ENCODE measurements around the gene KCNQ1. TPM values are rescaled to one million over a fixed set of nuclear protein-coding genes. Genes with fewer than 3 reads are reported as not detected.

Gene KCNQ1
- total and polyA plus RNA-seq, 2 experiments from 2014 or later, result 0.45 to 0.87 TPM

DNA sequence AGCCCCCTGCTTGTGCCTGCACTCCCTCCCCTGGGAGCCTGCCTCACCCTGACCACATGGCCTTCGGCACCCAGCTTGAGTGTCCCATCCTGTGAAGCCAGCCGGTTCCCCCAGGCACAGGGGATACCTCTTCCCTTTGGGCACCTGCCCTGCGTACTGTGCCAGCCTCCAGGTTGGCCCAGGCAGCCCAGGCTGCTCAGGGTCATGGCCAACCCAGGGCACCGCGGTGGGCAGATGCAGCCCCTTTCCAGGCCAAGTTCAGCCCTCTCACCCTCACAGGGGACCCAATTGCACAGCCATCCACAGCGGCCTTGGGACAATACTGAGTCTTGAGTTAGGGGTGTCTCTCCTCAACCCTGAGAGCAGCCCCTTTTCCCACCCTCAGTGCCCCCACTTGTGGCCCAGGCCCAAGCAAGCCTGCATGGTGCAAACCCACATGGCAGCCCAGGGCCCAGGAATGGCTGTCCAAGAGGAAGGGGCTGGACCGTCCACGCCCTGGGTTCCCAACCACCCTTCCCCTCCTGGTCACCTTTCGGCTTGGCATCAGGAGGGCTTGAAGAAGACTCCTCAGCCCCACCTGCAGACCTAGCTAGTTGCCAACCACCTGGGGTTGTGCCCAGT, 353.0 kb downstream of the KCNQ1 start:
- no peak for ATAC-seq
- H3K27ac Mint-ChIP-seq, result no peak overlapping the region

More for the DNA sequence above, 353.0 kb downstream of the KCNQ1 start:
- Histone ChIP-seq H3K36me3 (ENCODE audit: insufficient read depth) (no peaks in the 10 kb centered on the region), H3K79me2 (replicated peaks; ENCODE audit: insufficient read depth) (no peaks in the 10 kb centered on the region), H3K9me2 (ENCODE audit: insufficient read depth) (no peaks in the 10 kb centered on the region), H4K20me1 (replicated peaks; ENCODE audit: insufficient read depth) (no peaks in the 10 kb centered on the region), H3K4me1 (ENCODE audit: insufficient read depth) (no peaks in the 10 kb centered on the region), H3K27ac (ENCODE audit: low read depth) (no peak overlapping the region), H3K4me2 (no peak overlapping the region), H3K27me3 (ENCODE audit: insufficient read depth) (peaks cover 10% of the 10 kb centered on the region), H2AFZ (no peak overlapping the region), H3F3A (replicated peaks; ENCODE audit: low read depth) (no peaks in the 10 kb centered on the region), H3K4me3 (no peak overlapping the region)
- H3K36me3 Mint-ChIP-seq (ENCODE audit: low read depth), result peaks cover 4% of the 10 kb centered on the region; the same call in 2 of the 3 replicates
- peaks cover 13% of the 10 kb centered on the region for H3K9me3 Mint-ChIP-seq
- no peak overlapping the region for H3K4me3 Mint-ChIP-seq
- H3K4me1 Mint-ChIP-seq, result no peaks in the 10 kb centered on the region
- no peak for DNase-seq (ENCODE audit: low spot score)
- H3K27me3 Mint-ChIP-seq (ENCODE audit: insufficient read depth, low read depth, poor library complexity), result peaks cover 43% of the 10 kb centered on the region
- no peak for TF ChIP-seq EZH2 (IDR thresholded peaks at IDR 0.05; ENCODE audit: low read depth, unreplicated experiment)
- no peak for TF ChIP-seq POLR2AphosphoS5 (IDR thresholded peaks at IDR 0.05; ENCODE audit: low read depth)
- no peak for TF ChIP-seq CREB1 (CRISPR knock-in tag; IDR thresholded peaks at IDR 0.05; ENCODE audit: low read depth)
- no peak for TF ChIP-seq EZH2phosphoT487 (IDR thresholded peaks at IDR 0.05; ENCODE audit: unreplicated experiment)
- TF ChIP-seq, protein P1, sequence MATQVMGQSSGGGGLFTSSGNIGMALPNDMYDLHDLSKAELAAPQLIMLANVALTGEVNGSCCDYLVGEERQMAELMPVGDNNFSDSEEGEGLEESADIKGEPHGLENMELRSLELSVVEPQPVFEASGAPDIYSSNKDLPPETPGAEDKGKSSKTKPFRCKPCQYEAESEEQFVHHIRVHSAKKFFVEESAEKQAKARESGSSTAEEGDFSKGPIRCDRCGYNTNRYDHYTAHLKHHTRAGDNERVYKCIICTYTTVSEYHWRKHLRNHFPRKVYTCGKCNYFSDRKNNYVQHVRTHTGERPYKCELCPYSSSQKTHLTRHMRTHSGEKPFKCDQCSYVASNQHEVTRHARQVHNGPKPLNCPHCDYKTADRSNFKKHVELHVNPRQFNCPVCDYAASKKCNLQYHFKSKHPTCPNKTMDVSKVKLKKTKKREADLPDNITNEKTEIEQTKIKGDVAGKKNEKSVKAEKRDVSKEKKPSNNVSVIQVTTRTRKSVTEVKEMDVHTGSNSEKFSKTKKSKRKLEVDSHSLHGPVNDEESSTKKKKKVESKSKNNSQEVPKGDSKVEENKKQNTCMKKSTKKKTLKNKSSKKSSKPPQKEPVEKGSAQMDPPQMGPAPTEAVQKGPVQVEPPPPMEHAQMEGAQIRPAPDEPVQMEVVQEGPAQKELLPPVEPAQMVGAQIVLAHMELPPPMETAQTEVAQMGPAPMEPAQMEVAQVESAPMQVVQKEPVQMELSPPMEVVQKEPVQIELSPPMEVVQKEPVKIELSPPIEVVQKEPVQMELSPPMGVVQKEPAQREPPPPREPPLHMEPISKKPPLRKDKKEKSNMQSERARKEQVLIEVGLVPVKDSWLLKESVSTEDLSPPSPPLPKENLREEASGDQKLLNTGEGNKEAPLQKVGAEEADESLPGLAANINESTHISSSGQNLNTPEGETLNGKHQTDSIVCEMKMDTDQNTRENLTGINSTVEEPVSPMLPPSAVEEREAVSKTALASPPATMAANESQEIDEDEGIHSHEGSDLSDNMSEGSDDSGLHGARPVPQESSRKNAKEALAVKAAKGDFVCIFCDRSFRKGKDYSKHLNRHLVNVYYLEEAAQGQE (IDR thresholded peaks at IDR 0.05; ENCODE audit: unreplicated experiment), result no peak
- TF ChIP-seq STAT1 (IDR thresholded peaks at IDR 0.05; ENCODE audit: unreplicated experiment), result no peak
- TF ChIP-seq JUNB (IDR thresholded peaks at IDR 0.05; ENCODE audit: unreplicated experiment), result no peak
- TF ChIP-seq NANOG (IDR thresholded peaks at IDR 0.05; ENCODE audit: borderline replicate concordance), result no peak
- TF ChIP-seq ZNF114 (CRISPR knock-in tag; IDR thresholded peaks at IDR 0.05), result no peak
- TF ChIP-seq, protein P2, sequence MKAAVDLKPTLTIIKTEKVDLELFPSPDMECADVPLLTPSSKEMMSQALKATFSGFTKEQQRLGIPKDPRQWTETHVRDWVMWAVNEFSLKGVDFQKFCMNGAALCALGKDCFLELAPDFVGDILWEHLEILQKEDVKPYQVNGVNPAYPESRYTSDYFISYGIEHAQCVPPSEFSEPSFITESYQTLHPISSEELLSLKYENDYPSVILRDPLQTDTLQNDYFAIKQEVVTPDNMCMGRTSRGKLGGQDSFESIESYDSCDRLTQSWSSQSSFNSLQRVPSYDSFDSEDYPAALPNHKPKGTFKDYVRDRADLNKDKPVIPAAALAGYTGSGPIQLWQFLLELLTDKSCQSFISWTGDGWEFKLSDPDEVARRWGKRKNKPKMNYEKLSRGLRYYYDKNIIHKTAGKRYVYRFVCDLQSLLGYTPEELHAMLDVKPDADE (IDR thresholded peaks at IDR 0.05), result no peak
- TF ChIP-seq, protein P3, sequence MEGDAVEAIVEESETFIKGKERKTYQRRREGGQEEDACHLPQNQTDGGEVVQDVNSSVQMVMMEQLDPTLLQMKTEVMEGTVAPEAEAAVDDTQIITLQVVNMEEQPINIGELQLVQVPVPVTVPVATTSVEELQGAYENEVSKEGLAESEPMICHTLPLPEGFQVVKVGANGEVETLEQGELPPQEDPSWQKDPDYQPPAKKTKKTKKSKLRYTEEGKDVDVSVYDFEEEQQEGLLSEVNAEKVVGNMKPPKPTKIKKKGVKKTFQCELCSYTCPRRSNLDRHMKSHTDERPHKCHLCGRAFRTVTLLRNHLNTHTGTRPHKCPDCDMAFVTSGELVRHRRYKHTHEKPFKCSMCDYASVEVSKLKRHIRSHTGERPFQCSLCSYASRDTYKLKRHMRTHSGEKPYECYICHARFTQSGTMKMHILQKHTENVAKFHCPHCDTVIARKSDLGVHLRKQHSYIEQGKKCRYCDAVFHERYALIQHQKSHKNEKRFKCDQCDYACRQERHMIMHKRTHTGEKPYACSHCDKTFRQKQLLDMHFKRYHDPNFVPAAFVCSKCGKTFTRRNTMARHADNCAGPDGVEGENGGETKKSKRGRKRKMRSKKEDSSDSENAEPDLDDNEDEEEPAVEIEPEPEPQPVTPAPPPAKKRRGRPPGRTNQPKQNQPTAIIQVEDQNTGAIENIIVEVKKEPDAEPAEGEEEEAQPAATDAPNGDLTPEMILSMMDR (conservative IDR thresholded peaks at IDR 0.05; ENCODE audit: low read depth in 2 of 2), result no peak
- TF ChIP-seq ZNF331 (CRISPR knock-in tag; IDR thresholded peaks at IDR 0.05; ENCODE audit: low read depth), result no peak
- TF ChIP-seq, protein P4, sequence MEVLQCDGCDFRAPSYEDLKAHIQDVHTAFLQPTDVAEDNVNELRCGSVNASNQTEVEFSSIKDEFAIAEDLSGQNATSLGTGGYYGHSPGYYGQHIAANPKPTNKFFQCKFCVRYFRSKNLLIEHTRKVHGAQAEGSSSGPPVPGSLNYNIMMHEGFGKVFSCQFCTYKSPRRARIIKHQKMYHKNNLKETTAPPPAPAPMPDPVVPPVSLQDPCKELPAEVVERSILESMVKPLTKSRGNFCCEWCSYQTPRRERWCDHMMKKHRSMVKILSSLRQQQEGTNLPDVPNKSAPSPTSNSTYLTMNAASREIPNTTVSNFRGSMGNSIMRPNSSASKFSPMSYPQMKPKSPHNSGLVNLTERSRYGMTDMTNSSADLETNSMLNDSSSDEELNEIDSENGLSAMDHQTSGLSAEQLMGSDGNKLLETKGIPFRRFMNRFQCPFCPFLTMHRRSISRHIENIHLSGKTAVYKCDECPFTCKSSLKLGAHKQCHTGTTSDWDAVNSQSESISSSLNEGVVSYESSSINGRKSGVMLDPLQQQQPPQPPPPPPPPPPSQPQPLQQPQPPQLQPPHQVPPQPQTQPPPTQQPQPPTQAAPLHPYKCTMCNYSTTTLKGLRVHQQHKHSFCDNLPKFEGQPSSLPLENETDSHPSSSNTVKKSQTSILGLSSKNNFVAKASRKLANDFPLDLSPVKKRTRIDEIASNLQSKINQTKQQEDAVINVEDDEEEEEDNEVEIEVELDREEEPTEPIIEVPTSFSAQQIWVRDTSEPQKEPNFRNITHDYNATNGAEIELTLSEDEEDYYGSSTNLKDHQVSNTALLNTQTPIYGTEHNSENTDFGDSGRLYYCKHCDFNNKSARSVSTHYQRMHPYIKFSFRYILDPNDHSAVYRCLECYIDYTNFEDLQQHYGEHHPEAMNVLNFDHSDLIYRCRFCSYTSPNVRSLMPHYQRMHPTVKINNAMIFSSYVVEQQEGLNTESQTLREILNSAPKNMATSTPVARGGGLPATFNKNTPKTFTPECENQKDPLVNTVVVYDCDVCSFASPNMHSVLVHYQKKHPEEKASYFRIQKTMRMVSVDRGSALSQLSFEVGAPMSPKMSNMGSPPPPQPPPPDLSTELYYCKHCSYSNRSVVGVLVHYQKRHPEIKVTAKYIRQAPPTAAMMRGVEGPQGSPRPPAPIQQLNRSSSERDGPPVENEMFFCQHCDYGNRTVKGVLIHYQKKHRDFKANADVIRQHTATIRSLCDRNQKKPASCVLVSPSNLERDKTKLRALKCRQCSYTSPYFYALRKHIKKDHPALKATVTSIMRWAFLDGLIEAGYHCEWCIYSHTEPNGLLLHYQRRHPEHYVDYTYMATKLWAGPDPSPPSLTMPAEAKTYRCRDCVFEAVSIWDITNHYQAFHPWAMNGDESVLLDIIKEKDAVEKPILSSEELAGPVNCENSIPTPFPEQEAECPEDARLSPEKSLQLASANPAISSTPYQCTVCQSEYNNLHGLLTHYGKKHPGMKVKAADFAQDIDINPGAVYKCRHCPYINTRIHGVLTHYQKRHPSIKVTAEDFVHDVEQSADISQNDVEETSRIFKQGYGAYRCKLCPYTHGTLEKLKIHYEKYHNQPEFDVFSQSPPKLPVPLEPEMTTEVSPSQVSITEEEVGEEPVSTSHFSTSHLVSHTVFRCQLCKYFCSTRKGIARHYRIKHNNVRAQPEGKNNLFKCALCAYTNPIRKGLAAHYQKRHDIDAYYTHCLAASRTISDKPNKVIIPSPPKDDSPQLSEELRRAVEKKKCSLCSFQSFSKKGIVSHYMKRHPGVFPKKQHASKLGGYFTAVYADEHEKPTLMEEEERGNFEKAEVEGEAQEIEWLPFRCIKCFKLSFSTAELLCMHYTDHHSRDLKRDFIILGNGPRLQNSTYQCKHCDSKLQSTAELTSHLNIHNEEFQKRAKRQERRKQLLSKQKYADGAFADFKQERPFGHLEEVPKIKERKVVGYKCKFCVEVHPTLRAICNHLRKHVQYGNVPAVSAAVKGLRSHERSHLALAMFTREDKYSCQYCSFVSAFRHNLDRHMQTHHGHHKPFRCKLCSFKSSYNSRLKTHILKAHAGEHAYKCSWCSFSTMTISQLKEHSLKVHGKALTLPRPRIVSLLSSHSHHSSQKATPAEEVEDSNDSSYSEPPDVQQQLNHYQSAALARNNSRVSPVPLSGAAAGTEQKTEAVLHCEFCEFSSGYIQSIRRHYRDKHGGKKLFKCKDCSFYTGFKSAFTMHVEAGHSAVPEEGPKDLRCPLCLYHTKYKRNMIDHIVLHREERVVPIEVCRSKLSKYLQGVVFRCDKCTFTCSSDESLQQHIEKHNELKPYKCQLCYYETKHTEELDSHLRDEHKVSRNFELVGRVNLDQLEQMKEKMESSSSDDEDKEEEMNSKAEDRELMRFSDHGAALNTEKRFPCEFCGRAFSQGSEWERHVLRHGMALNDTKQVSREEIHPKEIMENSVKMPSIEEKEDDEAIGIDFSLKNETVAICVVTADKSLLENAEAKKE (CRISPR knock-in tag; IDR thresholded peaks at IDR 0.05), result no peak

Measured in GM23338 (cell line).